ENCODE data around the gene HOXC9. TPM values are rescaled to one million over a fixed set of nuclear protein-coding genes. Genes with fewer than 3 reads are reported as not detected.

The HOXC9 gene
- total and polyA plus RNA-seq, 7 donors, result 6.4 to 31.1 (median 11.3) TPM

DNA sequence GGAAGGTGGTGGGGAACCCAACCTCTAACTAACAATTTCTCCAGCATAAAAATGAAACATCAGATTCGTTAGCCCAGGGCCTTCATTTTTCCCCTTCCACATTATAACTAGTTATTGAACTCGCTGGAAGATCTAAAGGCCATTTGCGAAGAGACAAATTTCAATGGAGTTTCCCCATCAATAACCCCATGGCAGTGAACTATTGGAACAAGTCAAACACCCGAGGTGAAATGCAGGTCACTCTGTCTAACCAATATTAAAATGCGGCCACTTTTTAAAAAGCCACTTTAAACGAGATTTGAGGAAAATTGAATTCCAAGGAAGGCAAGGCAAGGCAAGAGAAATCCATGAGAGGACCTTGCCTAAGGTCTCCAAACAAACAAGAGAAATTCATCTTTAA lies 49.1 kb downstream of the HOXC9 start:
- WGBS, 3 donors, result 85 to 89% (median 86%) methylated on average over 6 of the region's 6 CpGs

GRCh38 chr12:54050482-54050810 lies 50.5 kb downstream of the HOXC9 start:
- no peak overlapping the region for H3K27ac ChIP-seq
- no peak overlapping the region for H3K4me3 ChIP-seq
- 55 to 66% (median 58%) methylated on average over 2 of the region's 2 CpGs for WGBS, 3 donors
- no peaks in the 10 kb centered on the region for H3K36me3 ChIP-seq (ENCODE audit: insufficient read depth in 1 of 2, low read depth in 1 of 2)
- H3K9me3 ChIP-seq, result no peaks in the 10 kb centered on the region
- DNase-seq (no peak), ATAC-seq (no peak)
- H3K27me3 ChIP-seq (ENCODE audit: insufficient read depth in 3 of 3, low read length in 2 of 3), result no peaks in the 10 kb centered on the region
- TF ChIP-seq, protein P1, sequence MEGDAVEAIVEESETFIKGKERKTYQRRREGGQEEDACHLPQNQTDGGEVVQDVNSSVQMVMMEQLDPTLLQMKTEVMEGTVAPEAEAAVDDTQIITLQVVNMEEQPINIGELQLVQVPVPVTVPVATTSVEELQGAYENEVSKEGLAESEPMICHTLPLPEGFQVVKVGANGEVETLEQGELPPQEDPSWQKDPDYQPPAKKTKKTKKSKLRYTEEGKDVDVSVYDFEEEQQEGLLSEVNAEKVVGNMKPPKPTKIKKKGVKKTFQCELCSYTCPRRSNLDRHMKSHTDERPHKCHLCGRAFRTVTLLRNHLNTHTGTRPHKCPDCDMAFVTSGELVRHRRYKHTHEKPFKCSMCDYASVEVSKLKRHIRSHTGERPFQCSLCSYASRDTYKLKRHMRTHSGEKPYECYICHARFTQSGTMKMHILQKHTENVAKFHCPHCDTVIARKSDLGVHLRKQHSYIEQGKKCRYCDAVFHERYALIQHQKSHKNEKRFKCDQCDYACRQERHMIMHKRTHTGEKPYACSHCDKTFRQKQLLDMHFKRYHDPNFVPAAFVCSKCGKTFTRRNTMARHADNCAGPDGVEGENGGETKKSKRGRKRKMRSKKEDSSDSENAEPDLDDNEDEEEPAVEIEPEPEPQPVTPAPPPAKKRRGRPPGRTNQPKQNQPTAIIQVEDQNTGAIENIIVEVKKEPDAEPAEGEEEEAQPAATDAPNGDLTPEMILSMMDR (IDR thresholded peaks at IDR 0.05), result no peak
- intact Hi-C loops (cut with DNase I), result no loop called here
- H3K4me1 ChIP-seq, result no peaks in the 10 kb centered on the region

More for the DNA sequence above, 49.1 kb downstream of the HOXC9 start:
- DNase-seq, result no peak
- intact Hi-C loops (cut with DNase I), result loop anchor here in 1 of 2 donors (5.0 kb wide), 1 partner anchor 123 kb away; no protein-coding TSS in a partner anchor
- Histone ChIP-seq H3K4me3 (no peak overlapping the region), H3K36me3 (ENCODE audit: insufficient read depth in 1 of 2, low read depth in 1 of 2) (no peaks in the 10 kb centered on the region), H3K9me3 (no peaks in the 10 kb centered on the region), H3K27ac (no peak overlapping the region), H3K27me3 (ENCODE audit: insufficient read depth in 3 of 3, low read length in 2 of 3) (peaks cover 0 to 2% (median 0%) of the 10 kb centered on the region in 3 donors), H3K4me1 (no peaks in the 10 kb centered on the region)
- TF ChIP-seq, protein P1 (IDR thresholded peaks at IDR 0.05), result no peak
- ATAC-seq, result no peak

DNA sequence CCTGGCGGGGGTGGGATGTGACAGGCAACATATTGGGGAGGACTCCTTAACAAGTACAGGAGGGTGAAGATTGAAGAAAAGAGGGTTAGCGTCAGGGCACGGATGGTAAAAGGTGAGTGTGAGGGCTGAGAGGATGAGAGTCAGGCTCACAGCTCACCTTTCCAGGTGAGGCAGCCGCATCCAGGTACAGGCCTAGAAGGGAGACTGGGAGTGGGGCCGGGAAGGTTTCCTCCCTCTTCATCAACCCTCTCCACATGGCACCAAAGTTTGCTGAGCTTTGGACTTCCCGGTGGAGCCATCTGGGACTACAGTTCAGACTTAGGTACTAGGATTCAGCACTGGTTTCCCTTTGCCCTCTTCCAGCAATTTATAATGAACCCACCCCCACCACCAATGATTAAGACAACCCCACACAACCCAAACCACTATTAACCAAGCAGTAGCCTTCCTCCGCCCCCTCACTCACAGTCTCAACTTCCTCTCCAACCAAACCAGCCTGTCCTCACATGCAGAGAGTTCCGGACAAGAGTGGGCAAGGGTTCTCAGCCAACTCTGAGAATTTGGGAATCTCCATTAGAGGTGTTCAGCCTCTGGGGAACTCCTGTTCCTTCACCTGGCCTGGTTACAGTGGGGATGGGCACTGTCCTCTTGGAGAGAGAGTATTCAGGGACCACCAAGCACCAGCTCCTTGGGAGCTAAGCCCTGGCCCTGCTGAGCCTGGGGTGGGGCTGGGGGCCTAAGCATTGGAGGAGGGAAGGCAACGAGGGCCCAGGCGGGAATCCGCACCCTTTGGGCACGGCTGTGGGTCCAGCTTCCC lies 51.3 kb downstream of the HOXC9 start:
- Histone ChIP-seq H3K4me3 (no peak overlapping the region), H3K4me1 (no peaks in the 10 kb centered on the region), H3K36me3 (ENCODE audit: insufficient read depth in 1 of 2, low read depth in 1 of 2) (no peaks in the 10 kb centered on the region), H3K27ac (no peak overlapping the region), H3K9me3 (no peaks in the 10 kb centered on the region), H3K27me3 (ENCODE audit: insufficient read depth in 3 of 3, low read length in 2 of 3) (no peaks in the 10 kb centered on the region)
- DNase-seq (no peak), ATAC-seq (no peak)
- intact Hi-C loops (cut with DNase I), result no loop called here
- WGBS, 3 donors, result 71 to 76% (median 71%) methylated on average over 12 of the region's 12 CpGs
- TF ChIP-seq, protein P1 (IDR thresholded peaks at IDR 0.05), result no peak

DNA sequence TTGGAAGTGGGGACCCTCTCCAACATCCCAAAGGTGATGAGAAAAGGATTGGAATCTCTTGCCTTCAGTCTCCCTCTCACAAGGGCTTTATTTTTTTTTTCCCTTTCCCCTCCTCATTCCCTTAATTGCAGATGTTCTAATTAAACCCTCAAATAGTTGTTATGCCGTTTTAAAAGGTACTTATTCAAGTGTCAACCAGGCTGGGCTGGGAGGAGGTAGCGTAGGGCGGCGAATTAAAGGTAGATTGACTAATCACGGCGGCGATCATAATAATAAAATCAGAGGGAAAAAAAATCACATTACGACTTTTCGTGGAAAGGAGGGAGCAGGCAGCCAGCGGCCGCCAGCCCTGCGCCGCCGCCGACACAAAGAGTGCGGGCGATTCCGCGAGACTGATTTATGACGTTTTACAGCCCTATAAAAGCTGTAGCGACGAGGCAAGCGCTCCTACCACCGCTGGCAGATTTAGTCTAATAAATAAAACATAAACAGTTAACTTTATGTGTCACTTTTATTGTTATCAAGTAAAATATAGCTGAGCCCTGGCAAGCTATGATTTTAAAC lies 52.0 kb downstream of the HOXC9 start:
- Histone ChIP-seq H3K27ac (no peak overlapping the region), H3K4me3 (no peak overlapping the region), H3K4me1 (no peaks in the 10 kb centered on the region), H3K9me3 (no peaks in the 10 kb centered on the region), H3K36me3 (ENCODE audit: insufficient read depth in 1 of 2, low read depth in 1 of 2) (no peaks in the 10 kb centered on the region), H3K27me3 (ENCODE audit: insufficient read depth in 3 of 3, low read length in 2 of 3) (no peaks in the 10 kb centered on the region)
- TF ChIP-seq, protein P1 (IDR thresholded peaks at IDR 0.05), result no peak
- ATAC-seq (no peak), DNase-seq (no peak)
- WGBS, 3 donors, result 61 to 73% (median 71%) methylated on average over 24 of the region's 24 CpGs
- intact Hi-C loops (cut with DNase I), result no loop called here

All from psoas muscle (tissue), 8 donors.